Measurements from ENCODE around the gene LBHD2.

DNA sequence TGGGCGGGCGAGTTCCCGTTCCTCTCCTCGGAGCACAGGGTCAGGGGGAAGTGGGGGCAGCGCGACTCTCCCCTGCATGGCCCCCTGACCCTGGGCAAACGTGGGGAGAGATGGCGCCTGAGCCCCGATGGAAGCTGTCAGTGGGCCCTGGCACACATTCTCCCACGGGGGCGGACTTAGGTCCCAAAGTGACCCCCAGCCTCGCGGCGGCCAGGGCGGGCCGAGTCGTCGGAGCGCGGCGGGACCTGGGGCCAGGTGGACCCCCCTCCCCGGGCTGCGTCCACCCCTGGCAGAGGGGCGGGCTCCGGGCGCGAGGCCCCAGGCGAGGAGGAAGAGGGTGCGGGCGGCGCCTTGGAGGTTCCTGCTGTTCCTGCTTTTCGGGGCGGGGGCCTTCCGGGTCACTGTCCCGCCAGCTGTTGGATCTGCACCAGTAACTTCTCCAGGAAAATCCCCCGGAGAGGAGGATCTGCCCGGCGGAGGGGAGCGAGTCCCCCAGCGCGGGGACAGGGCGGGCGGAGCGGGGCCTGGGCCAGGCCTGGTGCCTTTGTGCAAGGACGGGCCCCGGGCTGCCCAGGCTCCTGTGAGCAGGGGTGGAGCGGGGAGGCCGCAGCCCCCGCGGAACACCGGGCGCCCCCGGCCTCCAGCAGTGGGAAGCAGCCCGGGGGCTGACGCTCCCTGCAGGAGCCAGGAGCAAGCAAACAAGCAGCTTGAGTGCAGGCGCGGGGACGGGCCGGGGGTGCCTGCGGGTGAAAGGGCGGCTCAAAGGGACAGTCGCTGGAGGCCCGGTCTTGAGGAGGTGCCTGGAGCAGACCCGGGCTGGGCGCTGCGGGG, 54.5 kb downstream of the LBHD2 start:
- TF ChIP-seq POLR2AphosphoS5 (IDR thresholded peaks at IDR 0.05; ENCODE audit: low read depth), result no peak
- TF ChIP-seq, protein P1, sequence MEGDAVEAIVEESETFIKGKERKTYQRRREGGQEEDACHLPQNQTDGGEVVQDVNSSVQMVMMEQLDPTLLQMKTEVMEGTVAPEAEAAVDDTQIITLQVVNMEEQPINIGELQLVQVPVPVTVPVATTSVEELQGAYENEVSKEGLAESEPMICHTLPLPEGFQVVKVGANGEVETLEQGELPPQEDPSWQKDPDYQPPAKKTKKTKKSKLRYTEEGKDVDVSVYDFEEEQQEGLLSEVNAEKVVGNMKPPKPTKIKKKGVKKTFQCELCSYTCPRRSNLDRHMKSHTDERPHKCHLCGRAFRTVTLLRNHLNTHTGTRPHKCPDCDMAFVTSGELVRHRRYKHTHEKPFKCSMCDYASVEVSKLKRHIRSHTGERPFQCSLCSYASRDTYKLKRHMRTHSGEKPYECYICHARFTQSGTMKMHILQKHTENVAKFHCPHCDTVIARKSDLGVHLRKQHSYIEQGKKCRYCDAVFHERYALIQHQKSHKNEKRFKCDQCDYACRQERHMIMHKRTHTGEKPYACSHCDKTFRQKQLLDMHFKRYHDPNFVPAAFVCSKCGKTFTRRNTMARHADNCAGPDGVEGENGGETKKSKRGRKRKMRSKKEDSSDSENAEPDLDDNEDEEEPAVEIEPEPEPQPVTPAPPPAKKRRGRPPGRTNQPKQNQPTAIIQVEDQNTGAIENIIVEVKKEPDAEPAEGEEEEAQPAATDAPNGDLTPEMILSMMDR (IDR thresholded peaks at IDR 0.05; ENCODE audit: insufficient read depth, low read length), result no peak
- TF ChIP-seq REST (IDR thresholded peaks at IDR 0.05; ENCODE audit: insufficient replicate concordance, low read depth), result no peak

Measured in HL-60 (cell line).